ENCODE measurements around the gene FER. TPM values are rescaled to one million over a fixed set of nuclear protein-coding genes. Genes with fewer than 3 reads are reported as not detected.

FER gene
- total RNA-seq, 2 experiments from 2014 or later, result 9.4 to 10.0 TPM

DNA sequence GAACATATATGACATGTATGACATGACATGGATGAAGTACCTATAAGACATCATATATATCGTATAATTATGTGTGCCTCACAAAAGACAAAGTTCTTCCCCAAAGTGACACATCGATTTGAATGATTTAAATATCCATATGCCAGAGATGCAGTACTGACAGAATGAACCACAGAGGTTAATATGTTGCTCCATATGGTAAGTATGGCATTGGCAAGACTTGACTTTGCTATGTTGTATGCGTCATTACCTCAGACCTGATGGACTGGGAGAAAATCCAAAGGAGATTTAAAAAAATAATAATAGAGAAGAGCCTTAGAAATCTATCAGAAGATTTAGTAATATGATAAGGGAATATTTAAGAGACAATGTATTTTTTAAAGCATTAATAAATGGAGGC is 398.9 kb downstream of the FER start:
- intact Hi-C loops (cut with micrococcal nuclease; ENCODE audit: unreplicated experiment), result no loop called here
- no TSS peak for BruUV-seq (replicated peaks)
- CTCF ChIA-PET (ENCODE audit: unreplicated experiment), result no interaction called here

GRCh38 chr5:109152565-109152964 is 404.9 kb downstream of the FER start:
- intact Hi-C loops (cut with micrococcal nuclease; ENCODE audit: unreplicated experiment), result no loop called here

More for the DNA sequence above, 398.9 kb downstream of the FER start:
- POLR2A ChIA-PET, result no interaction called here
- no peaks in the 10 kb centered on the region for H3K79me2 ChIP-seq (ENCODE audit: insufficient read depth, low read depth, low read length)
- TF ChIP-seq, protein P1, sequence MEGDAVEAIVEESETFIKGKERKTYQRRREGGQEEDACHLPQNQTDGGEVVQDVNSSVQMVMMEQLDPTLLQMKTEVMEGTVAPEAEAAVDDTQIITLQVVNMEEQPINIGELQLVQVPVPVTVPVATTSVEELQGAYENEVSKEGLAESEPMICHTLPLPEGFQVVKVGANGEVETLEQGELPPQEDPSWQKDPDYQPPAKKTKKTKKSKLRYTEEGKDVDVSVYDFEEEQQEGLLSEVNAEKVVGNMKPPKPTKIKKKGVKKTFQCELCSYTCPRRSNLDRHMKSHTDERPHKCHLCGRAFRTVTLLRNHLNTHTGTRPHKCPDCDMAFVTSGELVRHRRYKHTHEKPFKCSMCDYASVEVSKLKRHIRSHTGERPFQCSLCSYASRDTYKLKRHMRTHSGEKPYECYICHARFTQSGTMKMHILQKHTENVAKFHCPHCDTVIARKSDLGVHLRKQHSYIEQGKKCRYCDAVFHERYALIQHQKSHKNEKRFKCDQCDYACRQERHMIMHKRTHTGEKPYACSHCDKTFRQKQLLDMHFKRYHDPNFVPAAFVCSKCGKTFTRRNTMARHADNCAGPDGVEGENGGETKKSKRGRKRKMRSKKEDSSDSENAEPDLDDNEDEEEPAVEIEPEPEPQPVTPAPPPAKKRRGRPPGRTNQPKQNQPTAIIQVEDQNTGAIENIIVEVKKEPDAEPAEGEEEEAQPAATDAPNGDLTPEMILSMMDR (conservative IDR thresholded peaks at IDR 0.05; ENCODE audit: low read length), result no peak
- TF ChIP-seq EZH2phosphoT487 (IDR thresholded peaks at IDR 0.05; ENCODE audit: borderline replicate concordance, low read depth, low read length), result no peak
- no peaks in the 10 kb centered on the region for H3K4me1 ChIP-seq (ENCODE audit: insufficient read depth, low read length, poor library complexity, severe bottlenecking)
- no peaks in the 10 kb centered on the region for H4K20me1 ChIP-seq (ENCODE audit: insufficient read depth, low read length)
- H3K9me3 ChIP-seq (ENCODE audit: low read length), result no peaks in the 10 kb centered on the region
- H3K36me3 ChIP-seq (ENCODE audit: insufficient read depth, low read length), result no peaks in the 10 kb centered on the region
- H3K4me3 ChIP-seq (ENCODE audit: low read depth, low read length, poor library complexity, severe bottlenecking), result no peak overlapping the region
- no peak overlapping the region for H2AFZ ChIP-seq (ENCODE audit: low read length)
- H3K27ac ChIP-seq (ENCODE audit: low read depth, low read length, poor library complexity, severe bottlenecking), result no peak overlapping the region
- no peaks in the 10 kb centered on the region for H3K9me2 ChIP-seq (ENCODE audit: insufficient read depth, low read length)
- no peak overlapping the region for H3K4me2 ChIP-seq (ENCODE audit: low read length)
- no peak for DNase-seq (ENCODE audit: low spot score)

GRCh38 chr5:109155625-109156024 is 407.9 kb downstream of the FER start:
- H2AFZ ChIP-seq (ENCODE audit: low read length), result no peak overlapping the region
- no peaks in the 10 kb centered on the region for H3K79me2 ChIP-seq (ENCODE audit: insufficient read depth, low read depth, low read length)
- POLR2A ChIA-PET, result no interaction called here
- no peaks in the 10 kb centered on the region for H3K4me1 ChIP-seq (ENCODE audit: insufficient read depth, low read length, poor library complexity, severe bottlenecking)
- no peak for DNase-seq (ENCODE audit: low spot score)
- BruUV-seq (replicated peaks), result no TSS peak
- no peaks in the 10 kb centered on the region for H3K36me3 ChIP-seq (ENCODE audit: insufficient read depth, low read length)
- intact Hi-C loops (cut with micrococcal nuclease; ENCODE audit: unreplicated experiment), result no loop called here
- no peak for TF ChIP-seq EZH2phosphoT487 (IDR thresholded peaks at IDR 0.05; ENCODE audit: borderline replicate concordance, low read depth, low read length)
- TF ChIP-seq, protein P1 (conservative IDR thresholded peaks at IDR 0.05; ENCODE audit: low read length), result no peak
- CTCF ChIA-PET (ENCODE audit: unreplicated experiment), result no interaction called here
- no peak overlapping the region for H3K4me3 ChIP-seq (ENCODE audit: low read depth, low read length, poor library complexity, severe bottlenecking)
- H4K20me1 ChIP-seq (ENCODE audit: insufficient read depth, low read length), result no peaks in the 10 kb centered on the region
- H3K4me2 ChIP-seq (ENCODE audit: low read length), result no peak overlapping the region
- no peaks in the 10 kb centered on the region for H3K9me3 ChIP-seq (ENCODE audit: low read length)
- H3K27ac ChIP-seq (ENCODE audit: low read depth, low read length, poor library complexity, severe bottlenecking), result no peak overlapping the region
- no peaks in the 10 kb centered on the region for H3K9me2 ChIP-seq (ENCODE audit: insufficient read depth, low read length)

More at GRCh38 chr5:109152565-109152964, 404.9 kb downstream of the FER start:
- H3K36me3 ChIP-seq (ENCODE audit: insufficient read depth, low read length), result no peaks in the 10 kb centered on the region
- no peak overlapping the region for H3K4me2 ChIP-seq (ENCODE audit: low read length)
- no peaks in the 10 kb centered on the region for H3K4me1 ChIP-seq (ENCODE audit: insufficient read depth, low read length, poor library complexity, severe bottlenecking)
- H3K9me3 ChIP-seq (ENCODE audit: low read length), result no peaks in the 10 kb centered on the region
- CTCF ChIA-PET (ENCODE audit: unreplicated experiment), result no interaction called here
- POLR2A ChIA-PET, result interaction anchor here (1.1 kb wide), 1 partner anchor 16 kb away, joined by 4 read pairs; no protein-coding TSS in a partner anchor
- TF ChIP-seq EZH2phosphoT487 (IDR thresholded peaks at IDR 0.05; ENCODE audit: borderline replicate concordance, low read depth, low read length), result no peak
- TF ChIP-seq, protein P1 (conservative IDR thresholded peaks at IDR 0.05; ENCODE audit: low read length), result no peak
- no peaks in the 10 kb centered on the region for H3K9me2 ChIP-seq (ENCODE audit: insufficient read depth, low read length)
- H3K27ac ChIP-seq (ENCODE audit: low read depth, low read length, poor library complexity, severe bottlenecking), result no peak overlapping the region
- no peak overlapping the region for H3K4me3 ChIP-seq (ENCODE audit: low read depth, low read length, poor library complexity, severe bottlenecking)
- BruUV-seq (replicated peaks), result no TSS peak
- DNase-seq (ENCODE audit: low spot score), result no peak
- H4K20me1 ChIP-seq (ENCODE audit: insufficient read depth, low read length), result no peaks in the 10 kb centered on the region
- no peak overlapping the region for H2AFZ ChIP-seq (ENCODE audit: low read length)
- H3K79me2 ChIP-seq (ENCODE audit: insufficient read depth, low read depth, low read length), result no peaks in the 10 kb centered on the region

Data from OCI-LY7 (cell line).